ENCODE measurements around the gene BAHD1.

Gene BAHD1

GRCh38 chr15:40428185-40428584, 12.6 kb upstream of the BAHD1 start:
- TF ChIP-seq CTCF (IDR thresholded peaks at IDR 0.05; ENCODE audit: insufficient read depth, low read length, poor library complexity, severe bottlenecking), result no peak
- Histone ChIP-seq H3K27me3 (replicated peaks; ENCODE audit: control insufficient read depth, insufficient read depth, low read length) (peaks cover 2% of the 10 kb centered on the region), H3K4me3 (replicated peaks; ENCODE audit: low read depth, low read length) (no peak overlapping the region), H3K36me3 (ENCODE audit: control insufficient read depth, insufficient read depth, low read length) (no peaks in the 10 kb centered on the region)
- DNase-seq (ENCODE audit: extremely low read depth, insufficient read length), result no peak

GRCh38 chr15:40429068-40429710, 11.6 kb upstream of the BAHD1 start:
- no peak for DNase-seq (ENCODE audit: extremely low read depth, insufficient read length)
- Histone ChIP-seq H3K4me3 (replicated peaks; ENCODE audit: low read depth, low read length) (no peak overlapping the region), H3K27me3 (replicated peaks; ENCODE audit: control insufficient read depth, insufficient read depth, low read length) (peaks cover 2% of the 10 kb centered on the region), H3K36me3 (ENCODE audit: control insufficient read depth, insufficient read depth, low read length) (no peaks in the 10 kb centered on the region)
- no peak for TF ChIP-seq CTCF (IDR thresholded peaks at IDR 0.05; ENCODE audit: insufficient read depth, low read length, poor library complexity, severe bottlenecking)

- no peak for TF ChIP-seq CTCF (IDR thresholded peaks at IDR 0.05; ENCODE audit: insufficient read depth, low read length, poor library complexity, severe bottlenecking)
- Histone ChIP-seq H3K36me3 (ENCODE audit: control insufficient read depth, insufficient read depth, low read length) (no peaks in the 10 kb centered on the region), H3K4me3 (replicated peaks; ENCODE audit: low read depth, low read length) (no peak overlapping the region), H3K27me3 (replicated peaks; ENCODE audit: control insufficient read depth, insufficient read depth, low read length) (peaks cover 3% of the 10 kb centered on the region)
- no peak for DNase-seq (ENCODE audit: extremely low read depth, insufficient read length)
These were observed 10.4 kb upstream of the BAHD1 start for GRCh38 chr15:40430271-40430805.

- H3K4me3 ChIP-seq (replicated peaks; ENCODE audit: low read depth, low read length), result no peak overlapping the region
- peaks cover 8% of the 10 kb centered on the region for H3K27me3 ChIP-seq (replicated peaks; ENCODE audit: control insufficient read depth, insufficient read depth, low read length)
- H3K36me3 ChIP-seq (ENCODE audit: control insufficient read depth, insufficient read depth, low read length), result no peaks in the 10 kb centered on the region
- TF ChIP-seq CTCF (IDR thresholded peaks at IDR 0.05; ENCODE audit: insufficient read depth, low read length, poor library complexity, severe bottlenecking), result no peak
- DNase-seq (ENCODE audit: extremely low read depth, insufficient read length), result no peak
These were observed 5.6 kb upstream of the BAHD1 start for GRCh38 chr15:40435023-40435709.

GRCh38 chr15:40435710-40436089, 5.1 kb upstream of the BAHD1 start:
- Histone ChIP-seq H3K27me3 (replicated peaks; ENCODE audit: control insufficient read depth, insufficient read depth, low read length) (peaks cover 8% of the 10 kb centered on the region), H3K36me3 (ENCODE audit: control insufficient read depth, insufficient read depth, low read length) (no peaks in the 10 kb centered on the region), H3K4me3 (replicated peaks; ENCODE audit: low read depth, low read length) (no peak overlapping the region)
- no peak for DNase-seq (ENCODE audit: extremely low read depth, insufficient read length)
- no peak for TF ChIP-seq CTCF (IDR thresholded peaks at IDR 0.05; ENCODE audit: insufficient read depth, low read length, poor library complexity, severe bottlenecking)

Measured in GM06990 (cell line).